COLO668 (cell line): Measurements from ENCODE around the gene TNFRSF13B.

Experiments
- DNase-seq: peaks from one replicate; lab custom pipeline; 2025; ENCODE audit not compliant: unreplicated experiment; lab: John Stamatoyannopoulos, UW

TNFRSF13B gene

GRCh38 chr17:16938496-16939207 is 33.3 kb downstream of the TNFRSF13B start:
- no peak for DNase-seq

- DNase-seq, result no peak
These were observed 33.9 kb downstream of the TNFRSF13B start for GRCh38 chr17:16938031-16938430.

GRCh38 chr17:16937431-16937830 is 34.5 kb downstream of the TNFRSF13B start:
- no peak for DNase-seq

- no peak for DNase-seq
These were observed 35.2 kb downstream of the TNFRSF13B start for GRCh38 chr17:16936536-16937310.

- no peak for DNase-seq
These were observed 36.1 kb downstream of the TNFRSF13B start for GRCh38 chr17:16935786-16936185.

GRCh38 chr17:16935241-16935663 is 36.7 kb downstream of the TNFRSF13B start:
- DNase-seq, result peak; percentile 60

GRCh38 chr17:16934836-16935235 is 37.1 kb downstream of the TNFRSF13B start:
- DNase-seq, result peak; percentile 60

- no peak for DNase-seq
These were observed 37.7 kb downstream of the TNFRSF13B start for GRCh38 chr17:16934133-16934795.

- peak; percentile 56 for DNase-seq
These were observed 38.4 kb downstream of the TNFRSF13B start for GRCh38 chr17:16933317-16934132.

GRCh38 chr17:16932611-16933010 is 39.3 kb downstream of the TNFRSF13B start:
- no peak for DNase-seq

- DNase-seq, result no peak
These were observed 39.8 kb downstream of the TNFRSF13B start for GRCh38 chr17:16932156-16932555.

GRCh38 chr17:16931318-16932060 is 40.4 kb downstream of the TNFRSF13B start:
- no peak for DNase-seq

- DNase-seq, result no peak
These were observed 41.2 kb downstream of the TNFRSF13B start for GRCh38 chr17:16930571-16931317.

- DNase-seq, result no peak
These were observed 42.0 kb downstream of the TNFRSF13B start for GRCh38 chr17:16929757-16930520.

- DNase-seq, result no peak
These were observed 42.8 kb downstream of the TNFRSF13B start for GRCh38 chr17:16929035-16929680.

GRCh38 chr17:16928406-16929034 is 43.4 kb downstream of the TNFRSF13B start:
- DNase-seq, result no peak

GRCh38 chr17:16927641-16928321 is 44.1 kb downstream of the TNFRSF13B start:
- no peak for DNase-seq
